Iris pigment epithelial cell (primary cell): ENCODE results near the gene RARA.
A peak's percentile ranks its signal among the peaks of the same experiment; 100 is the strongest.

Source experiments
- DNase-seq: peaks from one replicate; pipeline ENCODE4 v3.0.0-alpha.2; 2011; ENCODE audit warnings: low read depth

The RARA gene

DNA sequence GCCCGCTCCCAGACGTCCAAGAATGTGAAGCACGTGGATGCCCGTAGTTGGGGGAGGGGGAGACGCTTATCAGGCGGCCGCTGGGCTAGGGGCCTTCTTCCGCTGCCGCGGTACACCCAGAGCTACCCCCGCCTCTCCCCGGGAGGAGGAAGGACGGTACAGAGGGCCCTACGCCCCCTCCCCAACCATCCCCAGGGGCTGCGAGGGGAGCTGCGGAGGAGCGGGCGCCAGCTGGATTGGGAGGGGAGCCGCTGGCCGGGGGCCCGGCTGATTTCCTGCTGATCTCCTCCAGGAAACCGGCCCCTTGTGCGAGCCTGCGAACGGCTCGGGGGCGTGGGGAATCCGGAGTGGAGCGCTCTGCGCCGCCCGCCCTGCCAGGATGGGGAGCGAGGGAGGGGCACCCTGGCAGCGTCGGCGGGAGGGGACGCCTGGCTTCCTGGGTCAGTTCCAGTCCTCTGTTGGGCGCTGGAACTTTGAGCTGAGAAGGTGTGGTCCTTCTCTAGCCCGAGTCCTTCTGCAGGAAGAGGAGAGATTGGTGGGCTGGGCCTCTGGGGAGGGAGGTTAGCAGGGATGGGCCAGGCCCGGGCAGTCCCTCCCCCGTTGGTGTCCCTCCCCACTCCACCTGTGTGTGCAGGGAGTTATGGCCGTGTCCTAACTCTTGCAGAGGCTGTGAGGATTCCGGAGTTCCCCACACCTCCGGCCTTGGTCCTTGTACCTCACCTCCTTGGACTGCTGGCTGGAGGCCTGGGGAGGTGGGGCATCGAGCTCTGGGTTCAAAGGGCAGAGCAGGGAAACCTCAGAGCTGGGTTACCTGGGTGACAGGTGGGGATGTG, 36.4 kb downstream of the RARA start:
- peak; percentile 61 for DNase-seq

DNA sequence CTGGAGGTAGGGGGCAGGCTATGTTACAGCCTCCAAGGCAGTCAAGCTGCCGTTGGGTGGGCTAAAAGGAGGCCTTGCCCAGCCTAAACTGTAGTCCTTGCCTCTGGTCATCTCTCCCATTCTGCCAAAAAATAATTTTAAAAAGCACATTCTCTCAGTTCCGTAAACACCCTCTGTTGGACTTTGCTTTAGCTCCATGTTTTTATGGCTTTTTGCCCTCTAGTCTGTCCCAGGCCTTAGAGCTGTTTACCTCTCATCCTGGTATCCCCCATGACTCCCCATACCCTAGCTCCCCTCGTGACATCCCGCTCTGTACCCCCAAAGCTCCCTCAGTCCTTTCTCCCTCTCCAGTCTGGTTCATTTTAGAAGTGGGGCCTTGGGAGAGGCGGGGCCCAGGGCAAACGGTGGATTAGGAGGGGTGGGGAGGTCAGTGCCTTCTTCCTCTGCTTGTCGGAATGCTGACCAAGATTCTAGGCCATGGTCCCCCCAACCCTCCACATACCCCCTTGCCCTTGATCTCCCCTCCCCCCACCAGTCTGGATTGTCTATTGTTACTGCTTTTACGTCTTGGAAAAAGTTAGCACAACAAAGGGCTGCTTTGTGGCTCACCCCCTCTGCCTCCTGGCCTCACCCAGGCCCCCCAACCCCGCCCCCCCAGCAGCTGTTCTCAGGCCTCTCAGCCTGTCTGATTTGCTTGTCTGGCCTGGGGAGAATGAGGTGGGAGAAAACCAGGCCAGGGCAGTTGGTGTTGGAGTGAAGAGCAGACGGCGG, 37.2 kb downstream of the RARA start:
- peak; percentile 37 for DNase-seq

DNA sequence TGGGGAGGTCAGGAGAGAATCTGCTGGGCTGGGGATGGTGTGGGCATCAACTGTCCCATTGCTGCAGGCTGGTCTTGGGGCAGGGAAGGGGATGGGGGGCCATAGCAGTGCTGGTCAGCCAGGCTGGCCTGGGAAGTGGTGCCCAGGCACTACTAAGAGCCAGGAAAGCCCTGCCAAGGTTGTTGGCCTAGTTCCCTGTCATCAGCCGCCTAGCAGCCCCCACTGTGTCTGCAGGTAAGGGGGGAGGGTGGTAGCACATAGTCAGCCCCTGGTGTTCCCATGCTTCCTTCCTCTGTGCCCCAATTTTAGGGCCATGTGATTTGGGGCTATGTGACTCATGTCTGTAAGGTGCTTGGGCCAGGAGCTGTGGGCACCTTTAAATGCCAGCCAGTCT, 37.8 kb downstream of the RARA start:
- no peak for DNase-seq

DNA sequence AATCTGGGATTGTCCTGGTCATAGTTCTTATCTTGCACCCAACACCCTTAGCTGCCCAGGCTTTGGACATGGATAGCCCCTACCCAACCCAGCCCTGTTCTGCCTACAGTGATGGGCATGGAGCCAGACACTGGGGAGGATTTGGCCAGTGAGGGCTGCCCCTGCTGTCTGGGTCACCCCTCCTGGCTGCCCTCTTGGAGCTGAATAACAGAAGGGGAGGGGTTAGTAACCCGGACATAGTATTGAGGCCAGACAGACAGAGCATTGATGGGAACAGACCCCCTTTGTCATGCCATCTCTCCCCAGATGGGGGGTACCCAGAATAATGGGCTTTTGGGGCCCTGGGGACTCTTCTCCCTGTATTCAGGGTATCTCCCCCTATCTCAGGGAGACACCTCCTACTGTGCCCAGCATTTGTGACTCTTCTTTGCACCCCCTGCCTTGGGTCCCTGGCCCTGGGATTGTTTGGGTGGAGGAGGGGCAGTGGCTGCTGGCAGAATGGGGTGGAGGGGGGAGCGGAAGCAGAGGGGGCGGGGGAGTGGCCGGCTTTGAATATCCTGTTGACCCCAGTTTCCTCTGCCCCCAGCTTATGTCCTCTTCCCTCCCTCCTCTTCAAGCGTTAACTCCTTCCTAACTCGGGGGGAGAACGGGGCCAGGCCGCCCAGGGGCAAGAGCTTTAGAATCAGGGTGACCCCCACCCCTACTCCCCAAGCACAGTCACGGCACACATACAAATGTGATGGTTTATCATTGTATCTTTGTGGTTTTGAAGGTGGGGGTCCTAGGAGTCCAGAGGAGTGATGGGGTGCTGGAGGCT, 38.5 kb downstream of the RARA start:
- DNase-seq = no peak

DNA sequence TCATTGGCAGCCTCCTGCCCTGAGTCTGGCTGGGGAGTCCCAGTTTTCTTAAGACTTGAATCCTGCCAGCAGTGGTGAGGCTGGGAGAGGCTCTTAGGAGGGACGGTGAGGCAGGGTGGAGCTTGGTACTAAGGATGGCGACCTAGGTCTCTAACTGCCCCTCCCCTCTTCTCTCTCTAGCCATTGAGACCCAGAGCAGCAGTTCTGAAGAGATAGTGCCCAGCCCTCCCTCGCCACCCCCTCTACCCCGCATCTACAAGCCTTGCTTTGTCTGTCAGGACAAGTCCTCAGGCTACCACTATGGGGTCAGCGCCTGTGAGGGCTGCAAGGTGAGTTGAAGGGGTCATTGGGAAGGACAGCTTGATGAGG, 39.1 kb downstream of the RARA start:
- DNase-seq = no peak

DNA sequence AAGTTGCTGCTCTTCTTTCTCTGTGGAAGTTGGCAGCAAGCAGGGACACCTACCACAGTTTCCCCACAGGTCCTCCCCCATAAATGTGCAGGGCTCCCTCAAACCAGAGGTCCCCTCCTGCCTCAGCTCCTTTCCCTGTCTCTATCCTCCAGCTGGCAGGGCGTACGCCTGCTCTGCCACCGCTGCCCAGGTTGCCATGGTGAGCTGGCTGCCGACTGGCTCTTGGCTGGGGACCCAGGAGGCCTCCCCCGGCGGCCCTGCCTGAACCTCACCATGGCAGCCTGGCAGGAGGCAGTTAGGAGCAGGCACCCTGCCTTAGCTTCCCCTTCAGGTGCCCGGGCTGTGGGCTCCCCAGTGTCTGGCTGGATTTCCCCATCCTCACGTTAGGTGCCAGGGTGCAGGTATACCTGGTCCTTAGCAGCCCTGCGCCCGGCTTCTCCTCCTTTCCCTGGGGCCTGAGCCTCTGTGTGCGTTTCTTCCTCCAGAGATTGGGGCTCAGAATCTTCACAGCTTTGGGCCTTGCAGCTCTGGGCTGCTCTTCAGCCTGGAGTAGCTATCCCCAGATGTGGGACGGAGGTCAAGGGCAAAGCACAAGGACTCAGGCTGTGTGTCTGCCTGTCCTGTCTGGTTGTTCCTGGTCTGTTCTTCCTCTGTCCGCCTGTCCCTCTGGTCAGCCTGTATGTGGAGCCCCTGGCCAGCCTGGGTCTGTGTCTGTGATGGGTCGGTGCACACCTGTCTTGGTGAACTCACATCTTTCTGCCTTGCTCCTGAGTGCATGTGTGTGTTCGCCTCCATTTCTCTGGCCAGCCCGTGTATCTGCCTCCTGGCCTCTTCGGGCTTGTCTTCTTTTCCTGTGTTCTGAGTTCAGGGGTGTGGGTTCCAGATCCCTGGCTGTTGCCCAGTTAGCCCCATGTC, 39.8 kb downstream of the RARA start:
- DNase-seq = peak; percentile 48

DNA sequence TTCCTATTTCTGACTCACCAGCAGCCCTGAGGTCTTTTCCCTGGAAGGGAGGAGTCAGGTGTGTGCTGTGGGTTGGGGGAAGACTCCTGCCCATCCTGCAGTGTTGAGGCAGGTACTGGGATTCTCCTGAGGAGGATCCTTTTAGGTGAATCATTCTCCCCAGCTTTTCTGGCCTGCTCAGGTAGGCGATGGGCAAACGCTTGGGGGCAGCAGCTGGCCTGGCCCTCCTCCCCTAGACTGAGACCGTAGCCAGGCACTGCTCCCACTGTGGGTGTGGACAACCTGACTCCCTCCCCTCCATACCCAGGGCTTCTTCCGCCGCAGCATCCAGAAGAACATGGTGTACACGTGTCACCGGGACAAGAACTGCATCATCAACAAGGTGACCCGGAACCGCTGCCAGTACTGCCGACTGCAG, 40.5 kb downstream of the RARA start:
- DNase-seq = no peak

DNA sequence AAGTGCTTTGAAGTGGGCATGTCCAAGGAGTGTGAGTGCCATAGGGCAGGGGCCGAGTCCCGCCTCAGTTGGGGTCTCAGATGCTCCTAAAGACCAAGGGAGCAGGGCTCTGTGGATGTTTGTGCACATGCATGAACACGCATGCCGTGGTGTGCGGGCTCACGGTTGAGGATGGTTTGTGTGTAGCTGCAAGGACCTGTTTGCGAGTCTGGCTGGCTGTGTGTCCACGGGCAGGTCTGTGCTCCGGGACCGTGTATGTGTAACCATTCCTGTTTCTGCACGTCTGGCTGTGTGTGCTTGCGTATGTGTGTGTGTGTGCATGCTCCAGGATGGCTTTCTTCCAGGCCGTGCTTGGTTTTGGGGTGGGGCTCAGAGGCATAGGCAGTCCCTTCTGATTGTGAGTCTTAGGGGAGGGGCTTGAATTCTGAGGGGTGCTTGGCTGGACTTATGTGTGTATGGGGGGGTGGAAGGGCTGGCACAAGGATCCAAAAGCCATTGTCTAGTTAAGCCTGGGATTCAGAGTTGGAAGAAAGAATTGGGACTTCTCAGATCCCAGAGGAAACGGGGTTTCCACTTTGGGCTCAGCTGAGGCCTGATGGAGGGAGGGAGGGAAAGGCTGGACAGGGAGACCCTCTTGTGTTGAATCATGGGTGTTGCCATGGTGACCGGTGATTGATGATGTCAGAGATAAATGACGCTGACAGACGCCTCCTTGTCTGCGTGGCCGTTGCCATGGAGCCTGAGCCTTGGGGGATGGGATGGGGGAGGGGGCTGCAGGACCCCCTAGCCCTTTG, 41.1 kb downstream of the RARA start:
- DNase-seq = peak; percentile 55

DNA sequence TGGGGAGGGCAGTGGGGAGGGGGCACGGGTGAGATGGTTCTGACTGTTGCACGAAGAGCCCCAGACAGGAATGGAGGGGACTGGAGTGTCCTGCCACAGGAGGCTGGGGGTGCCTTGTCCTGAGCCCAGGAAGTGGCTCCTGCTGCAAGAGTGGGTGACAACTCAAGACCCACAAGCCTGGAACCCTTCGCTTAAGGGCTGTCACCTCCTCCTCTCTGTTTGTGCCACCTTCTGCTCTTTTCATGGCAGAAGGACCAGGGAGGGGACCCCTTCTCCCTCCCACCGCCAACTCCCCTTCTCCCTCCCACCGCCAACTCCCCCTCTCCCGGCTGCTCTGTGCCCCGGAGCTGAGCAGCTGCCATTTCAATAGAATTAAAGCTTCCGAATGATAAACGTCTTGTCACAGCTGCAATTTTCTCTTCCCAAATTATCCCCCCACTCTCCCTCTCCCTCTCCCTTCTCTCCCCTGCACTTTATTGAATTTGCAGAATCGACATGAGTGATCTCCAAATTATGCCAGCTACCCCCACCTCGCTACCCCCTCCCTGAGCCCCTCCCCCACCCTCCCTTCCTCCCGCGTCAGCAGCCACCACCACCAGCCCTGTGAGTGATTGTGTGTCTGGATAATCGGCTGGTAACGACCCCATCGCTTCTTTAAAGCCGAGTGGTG, 41.8 kb downstream of the RARA start:
- no peak for DNase-seq

DNA sequence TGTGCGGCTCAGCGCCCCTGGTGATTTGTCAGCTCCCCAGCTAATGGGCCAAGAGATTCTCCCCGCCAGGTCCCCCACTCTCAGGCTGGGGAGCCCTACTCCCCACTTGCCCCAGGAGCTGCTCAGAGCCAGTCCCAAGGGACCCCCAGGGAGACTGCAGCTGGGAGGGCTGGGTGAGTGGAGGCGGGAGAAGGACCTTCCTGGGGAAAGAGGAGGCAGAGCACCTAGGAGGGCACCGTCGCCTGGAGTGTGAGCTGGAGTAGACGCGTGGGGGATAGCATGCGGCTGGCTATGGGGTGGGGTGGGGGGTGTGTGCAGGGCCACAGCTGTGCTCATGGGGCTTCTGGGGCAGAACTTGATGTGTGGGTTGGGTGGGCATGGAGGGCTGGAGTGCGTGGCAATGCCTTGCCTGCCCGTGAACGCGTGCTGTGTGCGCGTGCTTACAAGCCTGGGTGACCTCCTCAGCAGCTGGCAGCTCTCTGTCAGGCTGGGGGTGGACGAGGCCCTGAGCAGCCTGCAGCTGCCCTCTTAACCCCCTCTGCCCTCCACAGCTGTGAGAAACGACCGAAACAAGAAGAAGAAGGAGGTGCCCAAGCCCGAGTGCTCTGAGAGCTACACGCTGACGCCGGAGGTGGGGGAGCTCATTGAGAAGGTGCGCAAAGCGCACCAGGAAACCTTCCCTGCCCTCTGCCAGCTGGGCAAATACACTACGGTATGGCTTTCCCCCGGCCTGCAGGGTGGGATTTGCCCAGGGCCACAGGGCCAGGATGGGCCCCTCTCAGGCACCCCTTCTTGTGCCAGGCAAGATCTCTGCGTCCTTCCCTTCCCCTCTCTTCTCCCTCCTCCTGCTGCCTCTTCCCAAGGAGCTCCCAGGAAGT, 42.6 kb downstream of the RARA start:
- DNase-seq = no peak

DNA sequence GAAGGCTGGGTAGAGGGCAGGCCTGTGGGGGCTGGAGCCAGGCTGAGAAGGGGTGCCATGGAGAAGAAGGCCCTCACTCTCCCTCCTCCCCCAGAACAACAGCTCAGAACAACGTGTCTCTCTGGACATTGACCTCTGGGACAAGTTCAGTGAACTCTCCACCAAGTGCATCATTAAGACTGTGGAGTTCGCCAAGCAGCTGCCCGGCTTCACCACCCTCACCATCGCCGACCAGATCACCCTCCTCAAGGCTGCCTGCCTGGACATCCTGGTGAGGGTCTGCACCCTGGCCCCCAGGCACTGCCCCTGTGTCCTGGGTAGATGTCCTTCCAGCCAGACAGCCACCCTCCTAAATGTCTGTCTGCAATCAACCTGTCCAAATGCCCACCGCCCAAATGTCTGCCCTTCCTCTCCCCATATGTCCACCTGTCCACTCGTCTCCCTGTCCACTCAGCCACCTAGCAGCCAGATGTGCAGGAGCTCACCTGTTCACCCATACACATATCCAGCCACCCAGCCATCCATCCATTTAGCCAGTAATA, 43.3 kb downstream of the RARA start:
- no peak for DNase-seq

DNA sequence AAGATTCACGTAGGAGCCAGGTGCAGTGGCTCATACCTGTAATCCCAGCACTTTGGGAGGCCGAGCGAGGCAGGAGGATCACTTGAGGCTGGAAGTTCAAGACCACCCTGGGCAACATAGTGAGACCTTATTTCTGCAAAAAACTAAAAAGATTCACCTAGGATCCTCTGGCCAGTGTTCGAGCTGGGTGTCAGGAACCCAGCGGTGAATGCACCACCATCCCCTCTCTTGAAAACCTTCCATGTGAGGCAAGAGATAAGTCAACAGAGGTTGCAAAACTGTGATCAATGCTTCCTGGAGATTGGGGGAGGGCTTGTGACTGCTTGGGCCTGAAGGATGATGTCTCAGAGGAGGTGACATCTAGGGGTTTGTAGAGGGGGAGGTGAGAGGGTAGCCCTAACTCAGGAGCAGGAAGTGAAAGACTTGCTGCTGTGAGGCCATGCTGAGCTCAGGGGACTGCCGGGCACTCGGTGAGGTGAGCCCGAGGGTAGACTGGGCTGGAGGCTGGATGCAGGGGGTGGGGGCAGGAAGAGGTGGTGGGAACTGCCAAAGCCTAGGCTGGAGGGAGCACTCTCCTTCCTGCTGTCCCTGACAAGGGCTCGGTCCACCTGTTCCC, 43.9 kb downstream of the RARA start:
- DNase-seq = no peak

DNA sequence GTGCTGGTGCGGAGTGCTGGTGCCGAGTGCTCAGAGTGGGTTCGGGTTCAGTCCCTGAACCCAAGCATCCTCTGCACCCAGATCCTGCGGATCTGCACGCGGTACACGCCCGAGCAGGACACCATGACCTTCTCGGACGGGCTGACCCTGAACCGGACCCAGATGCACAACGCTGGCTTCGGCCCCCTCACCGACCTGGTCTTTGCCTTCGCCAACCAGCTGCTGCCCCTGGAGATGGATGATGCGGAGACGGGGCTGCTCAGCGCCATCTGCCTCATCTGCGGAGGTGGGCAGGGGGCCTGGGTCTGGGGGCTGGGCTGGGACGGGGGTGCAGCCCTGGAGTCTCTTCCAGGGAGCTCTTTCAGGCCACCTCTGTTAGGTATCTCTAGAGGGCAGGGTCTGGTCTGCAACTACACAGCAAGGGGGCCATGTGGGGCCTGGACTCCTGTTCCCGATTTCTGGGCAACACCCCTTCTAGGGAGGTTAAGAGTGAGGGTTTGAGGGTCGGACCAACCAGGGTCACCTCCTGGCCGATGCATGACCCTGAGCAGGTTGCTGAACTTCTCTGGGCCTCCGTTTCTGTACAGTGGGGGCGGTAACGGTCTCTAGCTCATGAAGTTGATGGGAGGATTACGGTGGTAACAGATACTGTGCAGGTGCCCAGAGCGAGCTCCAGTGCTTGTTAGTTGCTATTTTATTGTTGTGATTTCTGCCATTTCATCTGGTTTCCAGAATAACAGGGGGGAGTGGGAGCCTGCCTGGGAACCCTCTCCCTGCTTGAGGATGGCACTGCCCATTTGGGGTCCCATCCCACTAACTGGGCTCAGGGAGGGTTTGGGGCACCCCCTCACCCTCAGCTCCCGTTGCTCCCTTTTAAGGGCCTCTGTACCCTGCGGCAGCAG, 45.5 kb downstream of the RARA start:
- DNase-seq = no peak

DNA sequence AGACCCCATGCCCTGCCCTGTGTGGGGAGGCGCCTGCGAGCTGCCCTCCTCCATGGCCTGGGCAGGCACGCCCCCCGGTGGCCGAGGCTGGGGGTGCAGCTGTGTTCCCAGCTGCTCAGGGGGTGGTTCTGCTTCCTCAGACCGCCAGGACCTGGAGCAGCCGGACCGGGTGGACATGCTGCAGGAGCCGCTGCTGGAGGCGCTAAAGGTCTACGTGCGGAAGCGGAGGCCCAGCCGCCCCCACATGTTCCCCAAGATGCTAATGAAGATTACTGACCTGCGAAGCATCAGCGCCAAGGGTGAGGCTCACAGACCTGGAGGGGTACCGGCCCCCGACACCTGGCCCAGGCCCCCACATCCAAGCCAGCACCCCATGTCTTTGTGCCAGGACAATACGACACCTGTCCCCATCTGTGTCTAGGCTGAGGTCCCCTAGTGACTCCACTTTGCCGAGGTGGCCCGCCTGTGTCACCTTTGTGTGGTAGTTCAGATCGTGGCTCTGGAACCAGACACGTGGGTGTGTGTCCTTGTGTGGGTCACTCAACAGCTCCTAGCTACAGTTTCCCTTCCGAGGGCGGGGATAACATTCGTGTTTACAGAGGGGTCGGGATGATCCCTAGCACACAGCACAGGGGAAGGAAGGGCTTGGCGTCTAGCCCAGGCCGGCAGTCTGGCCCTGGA, 46.3 kb downstream of the RARA start:
- no peak for DNase-seq

DNA sequence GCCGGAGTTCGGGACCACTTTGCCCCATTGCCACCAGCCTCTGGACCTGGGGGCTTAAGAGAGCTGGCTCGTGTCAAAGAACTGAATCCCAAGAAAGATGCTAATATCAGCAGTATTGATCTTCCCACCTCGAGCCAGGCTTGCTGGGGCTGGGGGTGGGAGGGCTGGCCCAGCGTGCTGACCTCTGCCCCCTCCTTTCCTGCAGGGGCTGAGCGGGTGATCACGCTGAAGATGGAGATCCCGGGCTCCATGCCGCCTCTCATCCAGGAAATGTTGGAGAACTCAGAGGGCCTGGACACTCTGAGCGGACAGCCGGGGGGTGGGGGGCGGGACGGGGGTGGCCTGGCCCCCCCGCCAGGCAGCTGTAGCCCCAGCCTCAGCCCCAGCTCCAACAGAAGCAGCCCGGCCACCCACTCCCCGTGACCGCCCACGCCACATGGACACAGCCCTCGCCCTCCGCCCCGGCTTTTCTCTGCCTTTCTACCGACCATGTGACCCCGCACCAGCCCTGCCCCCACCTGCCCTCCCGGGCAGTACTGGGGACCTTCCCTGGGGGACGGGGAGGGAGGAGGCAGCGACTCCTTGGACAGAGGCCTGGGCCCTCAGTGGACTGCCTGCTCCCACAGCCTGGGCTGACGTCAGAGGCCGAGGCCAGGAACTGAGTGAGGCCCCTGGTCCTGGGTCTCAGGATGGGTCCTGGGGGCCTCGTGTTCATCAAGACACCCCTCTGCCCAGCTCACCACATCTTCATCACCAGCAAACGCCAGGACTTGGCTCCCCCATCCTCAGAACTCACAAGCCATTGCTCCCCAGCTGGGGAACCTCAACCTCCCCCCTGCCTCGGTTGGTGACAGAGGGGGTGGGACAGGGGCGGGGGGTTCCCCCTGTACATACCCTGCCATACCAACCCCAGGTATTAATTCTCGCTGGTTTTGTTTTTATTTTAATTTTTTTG, 47.1 kb downstream of the RARA start:
- no peak for DNase-seq
